Kidney tubule cell (primary cell): ENCODE data around the gene TGFBR3.

Source experiments
- DNase-seq: peaks from one replicate; pipeline ENCODE4 v3.0.0-alpha.2; 2018; ENCODE audit warnings: low spot score

TGFBR3 gene

DNA sequence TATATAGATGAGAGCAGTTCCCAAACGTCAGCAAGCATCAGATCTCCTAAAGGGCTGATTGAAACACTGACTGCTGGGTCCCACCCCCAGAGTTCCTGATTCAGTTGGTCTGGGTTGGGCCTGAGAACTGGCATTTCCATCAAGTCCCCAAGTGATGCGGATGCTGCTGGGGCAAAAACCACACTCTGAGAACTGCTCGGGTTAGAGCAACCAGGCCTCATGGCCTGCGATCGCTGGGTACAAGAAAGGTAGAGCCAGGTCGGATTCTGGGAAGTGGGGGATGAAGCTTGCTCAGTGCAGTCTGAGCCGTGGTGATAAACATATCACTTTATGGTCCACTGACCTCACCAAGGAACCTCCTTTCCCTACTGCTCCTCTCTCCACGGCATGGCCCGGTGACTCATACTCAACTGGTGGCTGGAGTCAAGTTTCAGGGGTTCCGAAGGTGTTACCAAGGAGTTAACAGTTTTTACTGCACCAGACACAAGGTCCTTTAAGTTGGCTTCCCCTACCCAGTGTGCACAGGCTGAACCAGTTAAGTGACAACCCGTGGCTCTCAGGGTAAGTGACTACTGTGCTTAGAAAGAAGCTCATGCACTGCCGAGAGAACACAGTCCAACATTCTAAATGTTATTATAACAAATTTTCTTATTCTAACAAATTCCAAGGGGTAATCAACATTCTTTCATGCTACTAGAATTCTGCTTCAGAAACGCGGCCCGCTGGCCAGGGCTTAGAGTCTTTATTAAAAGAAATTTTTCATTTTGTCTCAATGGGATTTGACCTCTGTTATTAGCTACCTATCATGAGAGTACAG is 153.5 kb downstream of the TGFBR3 start:
- peak; percentile 96 for DNase-seq

DNA sequence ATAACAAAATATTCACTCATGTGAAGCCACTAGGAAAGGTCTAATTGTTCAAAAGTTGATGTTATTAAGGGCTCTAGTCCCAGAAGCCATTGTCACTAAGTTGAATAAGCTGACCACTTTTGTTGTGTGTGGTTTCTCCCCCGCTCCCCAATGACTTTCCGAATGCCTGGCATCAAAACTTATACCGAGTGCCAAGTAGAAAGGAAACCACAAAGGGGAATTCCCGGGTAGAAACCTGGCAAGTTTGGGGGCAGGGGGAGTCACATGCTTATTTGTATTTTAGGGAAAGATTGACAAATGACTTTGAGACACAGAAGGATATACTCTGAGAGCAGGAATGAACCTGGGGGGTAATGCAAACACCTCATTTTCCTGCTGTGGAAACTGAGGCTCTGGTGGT is 154.1 kb downstream of the TGFBR3 start:
- peak; percentile 95 for DNase-seq

DNA sequence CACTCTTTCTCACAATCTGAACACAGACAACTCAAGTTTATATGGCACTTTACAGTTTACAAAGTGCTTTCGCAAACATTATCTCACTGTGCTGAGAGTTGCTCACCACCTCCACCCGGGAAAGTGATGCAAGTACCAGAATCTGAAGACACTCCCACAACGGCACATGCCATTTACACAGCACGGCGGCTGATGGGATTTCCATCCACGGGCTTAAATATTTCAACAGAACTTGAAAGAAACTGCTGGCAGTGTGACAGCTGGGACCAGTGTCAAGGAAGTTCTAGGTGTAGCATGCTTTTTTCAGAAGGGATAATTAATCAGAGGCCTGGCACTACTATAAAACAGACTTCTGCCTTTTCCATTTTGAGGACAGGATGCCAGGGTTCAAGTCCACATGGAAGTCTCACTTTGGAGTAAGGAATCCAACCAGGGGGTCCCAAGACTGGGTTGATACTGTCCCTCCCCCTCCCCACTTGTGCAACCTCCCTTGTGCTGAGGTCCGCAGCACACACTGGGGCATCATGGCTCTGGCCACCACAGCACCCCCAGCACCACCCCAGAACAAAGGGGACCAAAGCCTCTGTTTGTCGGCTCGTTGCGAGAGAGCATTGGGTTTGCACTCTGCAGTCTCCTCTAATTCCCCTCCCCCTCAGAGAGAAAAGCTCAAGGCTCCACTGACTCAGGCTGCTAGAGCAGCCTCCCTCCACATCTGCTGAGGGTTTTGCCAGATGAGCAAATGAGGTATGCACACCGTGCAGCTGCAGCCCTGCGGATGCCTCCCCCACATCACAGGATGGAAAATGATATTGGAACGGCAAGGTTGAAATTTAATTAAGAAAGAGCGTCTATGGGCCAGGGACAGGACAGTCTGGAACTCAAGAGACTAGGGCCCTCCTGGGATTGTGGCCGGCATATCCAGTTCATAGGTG is 154.9 kb downstream of the TGFBR3 start:
- DNase-seq = peak; percentile 71

DNA sequence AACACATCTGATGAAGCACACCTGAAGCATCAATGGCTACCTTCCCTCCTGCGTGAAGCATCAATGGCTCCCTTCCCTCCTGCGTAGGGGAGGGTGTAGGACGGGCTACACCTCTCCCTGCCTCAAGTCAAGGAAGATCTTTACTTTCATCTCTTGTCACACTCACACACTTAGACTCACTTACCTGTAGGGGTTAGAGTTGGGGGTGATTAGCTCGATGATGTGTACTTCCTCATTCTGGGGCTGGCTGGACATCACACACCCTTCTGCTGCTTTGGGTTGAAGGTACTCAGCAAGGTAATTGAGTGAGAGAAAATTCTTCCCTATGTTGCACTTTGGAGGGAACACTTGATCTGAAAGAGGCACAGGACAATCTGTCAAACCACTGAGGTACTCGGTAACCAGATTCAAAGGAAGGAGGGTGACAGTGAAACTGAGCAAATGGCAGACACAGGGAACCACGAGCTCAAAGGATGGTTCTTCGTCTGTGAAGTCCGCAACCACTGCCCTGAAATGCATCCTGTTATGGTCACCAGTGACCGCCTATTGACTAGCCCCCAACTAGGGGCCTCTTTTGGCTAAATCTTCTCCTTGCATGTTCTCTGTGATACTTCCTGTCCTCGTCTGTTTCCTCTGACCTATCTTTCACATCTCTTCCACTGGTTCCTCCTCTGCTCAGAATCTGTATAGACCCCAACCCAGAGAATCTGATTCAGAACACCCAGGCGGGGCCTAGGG is 156.2 kb downstream of the TGFBR3 start:
- no peak for DNase-seq

DNA sequence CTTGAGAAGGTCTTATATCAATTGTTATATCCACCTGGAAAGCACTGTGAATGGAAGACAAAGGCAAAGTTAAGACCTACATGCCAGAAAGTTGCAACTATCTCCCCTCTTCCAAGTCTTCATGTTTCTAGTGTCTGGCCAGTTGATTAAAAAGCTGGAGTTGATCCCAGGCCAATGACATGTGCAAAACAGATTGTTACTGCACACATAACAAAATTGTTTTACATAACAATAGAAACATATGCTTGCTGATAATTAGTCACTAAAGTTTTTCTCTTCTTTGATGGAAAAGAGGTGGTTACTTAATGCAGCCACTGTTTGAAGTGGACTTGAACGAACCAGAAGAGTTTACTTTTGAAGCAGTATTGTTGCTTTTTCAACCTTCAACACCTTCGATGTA is 158.2 kb downstream of the TGFBR3 start:
- DNase-seq = no peak

DNA sequence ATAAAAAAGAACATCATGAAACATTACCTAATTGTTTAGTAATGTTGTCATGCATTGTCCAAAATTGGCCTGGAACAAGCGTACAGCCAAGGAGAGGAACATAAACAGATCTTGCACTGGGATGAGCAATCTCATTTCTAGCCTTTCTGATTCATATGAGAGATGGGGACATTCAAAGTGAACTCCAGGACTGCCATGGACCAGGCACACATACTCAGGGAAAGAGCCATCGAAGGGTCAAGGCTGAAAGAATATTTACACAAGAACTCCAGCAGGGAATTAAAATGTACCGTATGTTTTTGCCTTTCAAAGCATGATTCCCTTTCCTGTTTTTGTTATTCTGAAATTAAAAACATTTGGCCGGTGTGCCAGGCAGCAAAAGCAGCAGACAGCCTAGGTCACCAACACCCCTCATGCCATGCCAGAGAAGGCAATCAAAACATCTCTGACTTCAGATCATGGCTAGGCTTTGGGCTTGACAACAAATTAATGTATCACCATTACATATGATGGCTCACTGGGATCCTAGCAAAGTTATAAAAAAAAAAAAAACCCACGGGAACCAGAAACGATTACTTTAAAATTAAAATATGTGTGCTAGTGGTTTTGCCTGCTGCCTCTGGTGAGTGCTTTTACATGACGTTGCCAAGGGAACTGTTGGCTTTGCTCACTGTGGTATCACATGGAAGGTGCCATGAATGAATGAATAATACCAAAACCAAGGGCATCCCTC is 159.8 kb downstream of the TGFBR3 start:
- peak; percentile 64 for DNase-seq

DNA sequence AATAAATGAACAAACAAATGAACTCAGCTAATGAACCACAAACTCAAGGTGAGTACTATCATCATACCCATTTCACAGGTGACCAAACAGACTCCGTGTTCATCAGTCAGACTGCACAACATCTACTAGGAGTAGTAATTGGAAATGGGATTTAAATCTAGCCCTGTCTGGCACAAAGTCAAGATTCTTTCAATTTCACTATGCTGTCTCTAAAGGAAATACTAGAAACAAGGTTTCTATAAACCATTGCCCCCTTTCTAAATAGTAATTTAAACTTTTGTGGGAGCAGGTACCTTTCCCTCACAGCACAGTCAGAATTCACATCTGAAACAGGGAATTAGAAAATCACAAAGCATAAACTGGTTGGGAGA is 160.3 kb downstream of the TGFBR3 start:
- no peak for DNase-seq

DNA sequence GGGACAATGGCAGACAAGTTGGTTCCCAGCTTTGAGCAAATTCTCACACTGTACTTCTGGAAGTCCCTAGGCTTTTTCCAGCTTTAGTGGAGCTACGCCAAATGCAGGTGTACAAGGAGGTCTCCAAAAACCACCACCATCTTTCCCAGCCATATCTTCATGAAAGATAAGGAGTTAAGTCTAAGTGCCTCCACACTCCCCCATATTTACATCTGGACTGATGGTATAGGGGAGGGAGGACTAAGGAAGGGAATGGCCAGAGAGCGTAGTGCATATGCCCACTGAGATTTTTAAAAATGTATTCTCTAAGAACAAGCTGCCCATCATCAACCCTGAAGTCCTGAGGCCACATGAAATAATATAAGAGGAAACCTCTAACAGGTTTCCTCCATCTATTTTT is 161.3 kb downstream of the TGFBR3 start:
- DNase-seq = no peak

DNA sequence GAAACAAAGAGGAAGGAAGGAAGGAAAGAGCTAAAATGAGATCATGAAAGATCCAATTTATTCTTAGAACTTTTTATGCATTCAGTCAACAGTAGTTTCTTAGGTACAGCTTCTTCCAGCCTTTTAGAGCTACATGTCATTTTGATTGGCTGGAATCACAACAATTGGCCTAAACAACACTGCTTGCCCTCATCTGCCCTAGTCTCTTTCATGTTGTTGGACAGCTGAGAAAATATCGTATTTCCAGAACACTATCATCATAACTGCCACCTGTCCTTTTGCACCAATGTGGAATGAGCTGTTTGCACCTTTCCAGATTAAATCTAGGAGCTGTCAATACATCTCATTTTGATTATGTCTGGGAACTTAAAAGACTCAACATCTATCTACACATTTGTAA is 161.7 kb downstream of the TGFBR3 start:
- DNase-seq = no peak

DNA sequence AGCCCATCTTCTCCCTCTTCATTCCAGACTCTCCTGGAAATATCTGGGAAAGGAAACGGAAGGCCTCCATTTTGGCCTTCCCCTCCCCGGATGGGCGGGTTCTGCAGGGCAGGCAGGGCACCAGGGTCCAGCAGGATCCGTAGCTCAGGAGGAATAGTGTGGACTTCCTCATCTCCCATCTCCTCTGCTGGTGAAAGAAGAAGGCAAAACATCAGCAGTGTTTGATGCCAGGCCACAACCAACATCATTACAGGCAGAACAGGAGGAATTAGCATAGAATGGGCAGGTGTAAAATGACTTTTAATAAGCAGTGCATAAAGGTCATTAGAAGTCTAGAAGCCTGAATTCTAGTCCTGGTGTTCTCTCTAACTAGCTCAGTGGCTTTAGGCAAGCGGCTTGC is 165.9 kb downstream of the TGFBR3 start:
- DNase-seq = no peak

DNA sequence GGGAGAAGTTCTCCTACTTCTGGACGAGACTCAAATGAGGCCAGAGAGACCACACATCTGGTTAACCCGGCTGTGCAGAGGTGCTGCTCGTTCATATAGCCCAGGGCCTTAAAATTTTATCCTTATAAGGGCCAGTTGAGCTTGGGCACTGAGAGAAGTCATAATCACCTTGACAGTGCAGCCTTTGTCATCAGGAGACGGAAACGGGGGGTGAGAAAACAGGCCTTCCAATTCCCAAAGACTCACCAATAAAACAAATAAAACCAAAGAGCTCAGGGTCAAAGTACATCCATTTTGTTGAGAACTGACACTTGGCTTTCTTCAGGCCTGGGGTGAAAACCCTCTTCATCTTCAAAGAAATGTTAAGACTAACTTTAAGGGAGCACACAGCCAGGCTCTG is 167.1 kb downstream of the TGFBR3 start:
- DNase-seq = no peak

DNA sequence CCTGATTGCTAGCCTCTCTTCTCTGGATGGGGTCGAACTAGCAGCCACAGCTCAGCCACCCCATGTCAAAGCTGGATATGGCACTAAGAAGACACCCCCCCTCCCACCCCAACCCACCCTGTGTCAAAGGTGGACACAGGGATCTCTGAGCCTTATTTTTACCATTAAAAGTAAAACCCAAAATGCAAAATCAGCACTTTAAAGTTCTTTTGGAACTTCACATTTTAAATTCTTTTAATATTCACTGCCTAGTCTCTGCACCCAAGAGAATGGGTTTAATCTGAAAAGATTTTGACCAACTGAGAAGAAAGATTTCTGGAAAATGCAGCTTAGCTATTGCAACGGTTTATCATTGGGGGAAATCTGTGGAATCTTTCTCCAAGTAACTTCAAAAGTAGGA is 167.6 kb downstream of the TGFBR3 start:
- no peak for DNase-seq

DNA sequence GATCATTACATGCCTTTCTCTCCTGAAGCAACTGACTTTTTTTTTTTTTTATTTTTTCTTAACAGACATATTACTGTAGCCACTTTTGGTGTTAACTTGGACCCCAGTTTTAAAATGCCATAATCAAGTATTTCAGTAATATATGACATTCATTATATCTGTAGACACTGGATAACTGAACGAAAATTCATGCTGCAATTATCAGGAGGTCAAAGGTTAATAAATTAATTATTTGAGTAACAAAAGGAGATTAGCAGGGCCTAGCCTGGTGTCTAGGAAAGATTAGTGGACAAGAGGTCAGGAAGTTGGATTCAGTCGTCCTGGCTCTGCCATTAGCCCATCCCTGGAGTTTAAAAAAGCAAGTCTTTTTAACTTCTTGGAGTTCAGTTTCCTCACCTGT is 168.1 kb downstream of the TGFBR3 start:
- no peak for DNase-seq

DNA sequence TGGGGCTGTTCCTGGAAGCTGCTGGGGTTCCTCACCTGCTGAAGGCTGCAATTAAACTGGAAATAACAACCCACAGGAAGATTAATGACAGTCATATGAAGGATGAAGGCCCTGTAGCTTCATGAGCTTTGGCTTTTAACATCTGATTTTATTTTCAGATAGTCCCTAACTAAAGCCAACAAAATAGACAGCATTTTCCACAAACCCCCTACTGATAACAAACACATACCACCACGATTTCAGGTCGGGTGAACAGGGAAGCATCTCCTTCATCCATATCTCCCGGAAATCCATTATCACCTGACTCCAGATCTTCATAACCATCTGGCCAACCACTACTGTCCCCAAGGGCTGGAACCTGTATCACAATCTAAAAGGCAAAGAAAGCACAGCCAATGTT is 169.6 kb downstream of the TGFBR3 start:
- DNase-seq = no peak

DNA sequence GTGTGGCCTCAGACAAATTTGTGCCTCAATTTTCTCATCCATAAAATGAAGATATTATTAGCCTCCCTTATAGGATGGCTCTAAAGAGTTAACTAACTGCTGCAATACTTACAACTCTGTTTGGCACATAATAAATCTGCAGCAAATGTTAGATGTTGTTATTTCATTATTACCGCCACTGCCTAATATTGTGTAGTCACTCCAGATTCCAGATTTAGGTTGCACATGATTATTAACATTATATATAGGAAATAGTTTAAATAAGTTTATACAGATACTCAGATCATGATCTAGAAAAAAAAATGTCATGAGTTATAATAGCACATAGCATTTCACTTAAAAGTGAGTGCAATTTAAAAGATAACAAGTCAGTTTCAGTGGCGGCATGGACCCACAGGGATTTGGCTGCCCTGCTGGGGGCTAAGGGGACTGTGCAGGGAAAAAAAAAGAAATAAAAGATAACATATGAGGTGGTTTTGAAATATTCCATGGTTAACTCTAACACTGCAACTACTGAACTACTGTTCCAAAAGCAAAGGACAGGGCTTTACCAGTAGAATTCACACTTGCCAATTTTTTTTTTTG is 170.4 kb downstream of the TGFBR3 start:
- no peak for DNase-seq

DNA sequence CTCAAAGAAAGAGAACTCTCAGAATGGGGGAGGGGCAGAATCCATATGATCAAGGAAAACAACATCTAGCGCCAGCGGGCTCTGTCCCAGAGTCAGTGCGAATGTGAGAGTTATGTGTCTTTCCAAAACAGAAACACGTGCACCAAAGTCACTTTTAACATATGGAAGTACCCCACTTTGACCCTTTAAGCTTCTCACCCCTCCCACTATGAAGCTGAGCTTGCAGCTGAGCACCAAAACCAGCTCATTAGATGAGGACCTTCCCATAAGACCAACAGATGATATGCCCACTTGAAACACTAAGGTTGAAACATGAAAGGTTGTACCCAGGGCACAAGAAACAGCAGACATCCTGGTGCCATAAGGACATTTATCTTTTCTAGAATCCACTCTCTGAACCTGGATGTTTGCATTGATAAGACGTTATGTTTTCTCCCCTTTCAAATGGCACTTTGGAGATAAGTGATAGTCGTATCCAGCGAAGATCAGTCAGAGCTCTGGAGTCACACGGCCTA is 171.0 kb downstream of the TGFBR3 start:
- DNase-seq = no peak

DNA sequence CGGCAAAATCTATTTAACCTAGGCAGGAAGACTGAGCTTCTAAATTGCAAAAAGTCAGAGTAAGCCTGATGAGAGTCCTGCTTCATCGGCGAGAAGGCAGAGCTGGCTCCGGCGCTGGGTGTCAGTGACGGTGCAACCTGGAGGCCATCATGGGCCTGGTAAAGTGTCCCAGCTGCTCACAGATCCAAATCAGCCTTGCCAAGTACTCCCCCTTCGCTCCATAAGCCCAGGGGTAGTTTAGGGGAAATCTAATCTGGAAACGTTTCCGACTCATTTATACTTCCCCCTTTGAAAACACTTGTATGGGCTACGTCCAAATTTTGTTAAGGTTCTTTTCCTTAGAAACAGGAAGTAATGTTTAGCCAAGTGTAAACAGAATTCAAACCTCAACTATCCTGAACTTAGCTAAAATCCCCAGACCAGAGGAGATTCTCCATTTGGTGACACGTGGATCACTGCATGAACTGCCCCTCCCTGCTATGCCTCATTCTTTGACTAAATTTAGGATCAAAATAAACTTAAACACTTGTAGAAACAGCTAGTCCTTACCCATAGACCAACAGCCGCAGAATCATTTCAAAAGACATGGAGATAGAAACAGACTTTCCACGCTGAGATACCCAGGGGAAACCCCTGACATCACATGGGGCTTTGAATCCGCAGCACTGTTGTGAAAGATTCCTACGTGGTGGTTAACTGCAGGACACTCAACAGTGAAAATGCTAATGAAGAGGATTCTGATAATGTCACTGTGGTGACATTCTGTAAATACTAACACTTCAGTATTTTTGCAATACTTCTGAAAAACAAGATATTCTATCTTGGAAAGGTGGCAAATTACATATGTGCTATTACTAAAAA is 172.7 kb downstream of the TGFBR3 start:
- DNase-seq = peak; percentile 14

DNA sequence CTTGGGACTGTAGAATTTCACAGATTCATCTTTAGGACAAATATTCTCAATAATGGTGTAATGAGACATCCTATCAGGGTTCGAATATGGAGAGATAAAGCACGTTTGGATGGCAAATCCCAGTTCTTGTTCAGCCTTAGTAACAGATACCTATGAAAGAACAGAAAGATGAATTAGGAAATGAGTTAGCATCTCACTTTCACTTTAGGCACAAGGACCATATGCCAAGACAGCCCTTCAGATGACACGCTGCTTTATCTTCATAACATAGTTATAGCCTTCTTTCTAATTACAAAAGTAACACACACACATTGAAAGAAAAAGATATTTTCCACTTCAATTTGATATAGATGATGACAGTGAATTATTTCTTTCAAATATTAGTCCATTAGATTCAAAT is 173.6 kb downstream of the TGFBR3 start:
- no peak for DNase-seq

DNA sequence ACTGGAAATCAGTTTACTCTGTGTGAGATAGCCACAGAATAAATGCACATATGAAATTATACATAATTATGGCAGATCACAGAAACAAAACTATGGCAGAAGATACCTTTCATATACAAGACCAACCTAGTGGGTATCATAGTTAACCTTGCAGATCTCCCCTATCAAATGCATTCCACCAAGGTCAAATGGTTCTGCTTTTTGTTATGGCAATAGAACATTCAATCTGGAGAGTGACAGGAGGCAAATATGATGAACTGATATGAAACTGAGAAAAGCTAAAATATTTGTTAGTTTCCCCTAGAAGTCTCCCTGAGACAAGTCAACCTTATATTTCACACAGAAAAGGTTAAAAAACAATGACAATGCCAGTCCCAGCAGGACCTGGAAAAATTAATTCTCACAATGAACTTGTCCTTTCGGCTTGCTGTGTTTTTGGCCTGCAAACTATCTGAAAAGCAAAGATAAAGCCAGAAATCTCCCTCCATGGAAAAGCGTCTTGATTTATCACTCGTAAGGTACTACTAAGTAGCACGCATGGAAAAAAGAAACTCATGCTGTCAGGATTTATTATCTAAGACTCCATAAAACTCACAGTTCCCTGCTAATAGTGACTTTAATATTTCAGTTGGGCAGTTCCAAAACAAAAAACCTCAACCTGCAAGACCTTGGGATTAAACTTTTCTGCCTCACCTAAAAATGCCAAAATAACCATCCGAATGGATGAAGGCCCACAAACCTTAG is 174.3 kb downstream of the TGFBR3 start:
- DNase-seq = no peak

DNA sequence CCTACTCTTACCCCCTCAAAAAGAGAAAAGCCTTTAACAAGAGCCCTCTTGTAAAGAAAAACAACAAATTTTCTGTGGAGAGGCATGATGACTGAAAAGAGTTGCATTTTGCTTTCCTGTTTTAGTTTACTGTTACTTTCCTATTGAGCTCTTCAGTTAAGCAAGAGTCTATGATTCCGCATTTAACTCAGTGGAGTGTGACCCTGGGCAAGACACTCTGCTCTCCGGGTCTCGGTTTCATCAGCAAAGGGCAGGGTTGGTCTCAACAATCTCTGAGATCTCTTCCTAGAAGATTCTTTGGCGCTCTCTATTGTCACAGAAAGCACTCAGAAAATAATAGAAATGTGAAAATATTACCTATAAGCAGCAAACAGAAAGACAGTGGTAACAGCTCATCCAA is 175.7 kb downstream of the TGFBR3 start:
- no peak for DNase-seq
